IPS-NIHi11 (cell line): ENCODE results near the gene AGMAT.

Experiments
- DNase-seq: peaks from one replicate; pipeline ENCODE4 v3.0.0; 2012; ENCODE audit warnings: mixed read lengths, low spot score

The AGMAT gene

DNA sequence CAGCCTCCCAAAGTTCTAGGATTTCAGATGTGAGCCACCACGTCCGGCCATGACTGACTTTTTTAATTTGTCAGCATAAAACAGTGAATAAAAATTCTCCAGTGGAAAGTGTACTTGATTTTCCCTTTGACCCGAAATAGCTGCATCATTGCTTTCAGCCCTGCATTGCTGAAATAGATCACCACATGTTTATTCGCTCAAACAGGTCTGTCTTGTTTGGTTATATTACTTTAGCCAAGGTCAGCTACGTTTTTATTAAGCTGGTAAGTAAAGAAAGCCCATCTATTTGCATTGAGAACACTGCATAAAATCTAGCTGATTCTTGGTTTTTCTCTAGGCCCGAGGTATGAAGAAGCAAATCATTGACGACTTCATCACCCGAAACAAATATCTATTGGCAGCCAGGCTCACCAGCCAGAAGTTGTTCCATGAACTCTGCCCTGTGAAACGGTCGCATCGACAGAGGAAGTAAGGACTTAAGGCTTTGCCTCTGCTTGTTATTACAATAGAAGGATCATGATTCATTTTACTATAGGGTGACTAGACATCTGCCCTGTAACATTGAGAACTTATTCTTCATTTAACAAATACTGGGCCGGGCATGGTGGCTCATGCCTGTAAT is 25.6 kb downstream of the AGMAT start:
- no peak for DNase-seq

DNA sequence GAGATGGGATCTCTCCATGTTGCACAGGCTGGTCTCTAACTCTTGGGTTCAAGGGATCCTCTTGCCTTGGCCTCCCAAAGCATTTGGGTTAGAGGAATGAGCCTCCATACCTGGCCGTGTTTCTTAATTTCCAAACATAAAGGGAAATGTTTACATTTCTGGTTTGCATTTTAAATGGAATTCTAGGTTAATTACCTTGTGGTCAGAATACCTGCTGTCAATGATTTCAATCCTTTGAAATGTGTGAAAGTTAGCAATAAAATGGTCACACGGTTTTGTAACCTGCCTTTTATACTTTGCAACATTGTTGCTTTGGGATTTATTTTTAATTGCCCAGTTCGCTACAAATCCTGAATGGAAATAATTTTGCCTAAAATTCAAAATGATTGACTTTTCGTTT is 26.3 kb downstream of the AGMAT start:
- no peak for DNase-seq

DNA sequence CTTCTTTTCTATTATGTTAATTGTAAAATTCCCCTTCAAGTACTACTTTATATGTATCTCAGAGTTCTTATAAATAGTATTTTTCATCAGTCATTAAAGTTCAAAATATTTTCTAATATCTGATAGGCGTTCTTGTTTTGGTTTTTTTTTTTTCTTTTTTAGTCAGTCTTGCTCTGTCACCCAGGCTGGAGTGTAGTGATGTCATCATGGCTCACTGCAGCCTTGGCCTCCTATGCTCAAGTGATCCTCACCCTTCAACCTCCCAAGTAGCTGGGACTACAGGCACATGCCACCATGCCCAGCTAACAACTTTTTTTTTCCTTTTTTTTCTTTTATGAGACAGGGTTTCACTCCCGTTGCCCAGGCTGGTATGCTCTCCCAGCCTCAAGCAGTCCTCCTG is 27.3 kb downstream of the AGMAT start:
- no peak for DNase-seq

DNA sequence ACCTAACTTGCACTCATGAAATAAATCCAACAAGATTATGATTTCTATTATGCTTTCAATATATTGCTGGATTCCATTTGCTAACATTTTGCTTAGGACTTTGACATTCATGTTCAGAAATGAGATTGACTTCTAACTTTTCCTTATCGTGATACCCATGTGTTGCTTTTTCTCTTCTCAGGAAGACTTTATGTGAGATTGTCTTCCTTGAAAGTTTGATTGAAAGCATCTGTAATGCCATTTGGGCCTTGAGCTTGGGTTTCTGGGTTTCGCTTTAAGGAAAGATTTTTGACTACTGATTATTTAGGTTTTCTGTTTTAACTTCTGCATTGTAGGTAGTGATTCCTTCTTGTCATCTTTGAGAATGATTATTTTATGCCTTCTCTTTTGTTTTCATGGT is 27.8 kb downstream of the AGMAT start:
- no peak for DNase-seq

DNA sequence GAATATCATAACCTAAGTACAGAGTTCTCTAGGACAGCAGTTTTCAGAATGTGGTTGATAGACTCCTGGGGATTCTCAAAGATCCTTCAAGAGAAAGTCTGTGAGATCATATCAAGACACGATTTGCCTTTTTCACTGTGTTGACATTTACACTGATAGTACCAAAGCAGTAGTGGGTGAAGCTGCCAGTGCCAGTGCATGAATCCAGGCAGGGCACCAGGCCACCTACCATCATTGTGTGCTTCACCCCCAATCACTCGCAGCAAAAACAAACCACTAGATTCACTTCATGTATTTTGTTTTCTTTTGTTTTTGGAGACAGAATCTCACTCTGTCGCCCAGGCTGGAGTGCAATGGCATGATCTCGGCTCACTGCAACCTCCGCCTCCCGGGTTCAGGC is 34.3 kb downstream of the AGMAT start:
- DNase-seq, result no peak

DNA sequence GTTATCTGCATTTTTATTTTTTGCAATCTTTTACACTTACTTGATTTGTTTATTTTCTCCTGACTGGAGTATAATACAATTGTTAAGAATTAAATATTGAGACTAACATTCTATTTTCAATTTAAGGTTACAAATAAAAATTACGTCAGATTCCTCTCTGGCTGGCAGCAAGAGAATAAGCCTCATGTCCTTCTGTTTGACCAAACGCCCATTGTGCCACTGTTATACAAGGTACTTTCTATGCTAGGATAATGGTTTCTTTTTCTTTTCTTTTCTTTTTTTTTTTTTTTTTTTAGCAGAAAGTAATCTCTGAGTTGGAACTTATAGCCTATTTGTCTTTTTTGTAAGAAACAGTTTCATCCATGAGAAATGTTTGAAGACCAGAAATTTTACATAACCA is 38.2 kb downstream of the AGMAT start:
- DNase-seq, result no peak

DNA sequence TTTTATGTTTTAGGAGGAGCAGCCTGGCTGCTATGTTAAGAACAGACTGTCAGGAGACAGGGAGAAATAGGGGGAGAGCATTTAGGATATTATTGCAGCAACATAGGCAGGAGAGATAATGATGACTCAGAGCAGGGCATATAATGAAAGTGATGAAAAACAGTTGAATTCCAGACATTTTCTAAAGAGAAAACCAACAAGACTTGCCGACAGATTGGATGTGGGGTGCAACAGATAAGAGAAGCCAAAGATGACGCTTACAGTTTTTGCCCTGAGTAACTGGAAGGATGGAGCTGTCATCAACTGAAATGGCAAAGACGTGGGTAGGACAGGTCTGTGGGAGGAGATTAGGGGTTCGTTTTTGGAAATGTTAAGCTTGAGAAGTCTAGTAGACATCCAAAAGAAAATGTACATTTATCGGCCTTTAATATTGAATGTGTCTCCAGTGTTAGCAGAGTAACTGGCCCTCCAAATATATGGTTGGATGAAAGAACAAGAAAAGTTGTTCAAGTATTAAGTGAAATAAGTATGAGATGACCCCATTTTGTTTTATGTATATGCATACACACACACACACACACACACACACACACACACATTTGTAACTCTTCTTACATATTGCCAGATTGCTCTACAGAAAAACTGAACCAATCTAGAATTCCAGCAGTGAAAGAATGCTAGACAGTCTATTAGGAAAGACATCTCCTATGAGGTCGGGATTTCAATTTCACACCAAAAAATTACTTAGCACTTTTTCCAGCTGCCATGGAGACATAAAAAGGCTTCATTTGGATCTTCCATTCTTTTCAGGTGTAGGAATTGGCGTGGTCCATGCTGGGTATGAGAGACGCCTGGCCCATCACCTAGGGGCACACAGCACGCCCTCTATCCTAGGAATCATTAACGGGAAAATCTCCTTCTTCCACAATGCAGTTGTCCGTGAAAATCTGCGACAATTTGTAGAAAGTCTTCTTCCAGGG is 41.0 kb downstream of the AGMAT start:
- no peak for DNase-seq

DNA sequence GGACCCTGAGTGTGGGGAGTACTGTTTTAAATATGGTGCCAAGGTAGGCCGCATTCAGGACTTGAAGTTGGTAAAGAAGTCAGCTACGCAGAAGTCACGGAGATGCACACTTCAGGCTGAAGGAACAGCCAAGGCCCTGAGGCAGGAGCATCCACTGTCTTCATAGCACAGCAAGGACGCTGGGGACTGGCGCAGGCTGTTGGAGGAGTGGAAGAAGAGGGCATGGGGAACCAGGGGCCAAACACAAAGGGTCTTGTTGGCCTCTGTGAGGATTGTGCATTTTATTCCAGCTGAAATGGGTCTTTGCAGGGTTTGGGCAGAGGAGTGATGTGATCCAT is 41.6 kb downstream of the AGMAT start:
- no peak for DNase-seq

DNA sequence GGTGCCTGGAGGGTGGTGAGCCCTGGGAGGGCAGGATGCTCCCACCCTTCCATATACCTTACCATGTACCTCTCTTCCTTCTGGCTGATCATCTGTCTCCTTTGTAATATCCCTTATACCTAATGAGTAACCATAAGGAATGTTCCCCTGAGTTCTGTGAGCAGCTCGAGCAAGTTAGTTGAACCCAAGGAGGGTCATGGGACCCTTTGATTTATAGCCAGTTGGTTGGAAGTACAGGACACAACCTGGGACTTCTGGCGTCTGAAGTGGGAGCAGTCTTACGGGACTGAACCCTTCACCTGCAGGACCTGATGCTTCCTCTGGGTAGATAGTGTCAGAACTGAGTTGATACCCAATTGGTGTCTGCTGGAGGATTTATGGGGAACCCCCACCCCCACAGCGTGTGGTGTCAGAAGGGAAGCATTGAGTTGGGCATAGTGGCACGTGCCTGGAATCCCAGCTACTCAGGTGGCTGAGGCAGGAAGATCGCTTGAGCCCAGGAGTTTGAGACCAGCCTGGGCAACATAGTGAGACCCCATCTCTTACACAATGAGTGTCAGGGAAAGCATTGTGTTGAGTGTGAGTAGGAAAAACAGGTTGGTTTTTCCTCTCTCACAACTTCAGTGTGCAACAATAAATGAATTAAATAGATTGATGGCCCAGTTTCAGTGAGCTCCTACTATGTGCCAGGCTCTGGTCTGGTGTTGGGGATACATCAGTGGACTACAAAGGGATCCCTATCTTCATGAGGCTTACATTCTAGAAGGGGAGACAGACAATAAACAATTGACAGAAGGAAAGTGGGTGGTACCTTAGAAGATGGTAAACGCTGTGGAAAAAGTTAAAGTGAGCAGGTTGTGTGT is 42.2 kb downstream of the AGMAT start:
- DNase-seq, result no peak

DNA sequence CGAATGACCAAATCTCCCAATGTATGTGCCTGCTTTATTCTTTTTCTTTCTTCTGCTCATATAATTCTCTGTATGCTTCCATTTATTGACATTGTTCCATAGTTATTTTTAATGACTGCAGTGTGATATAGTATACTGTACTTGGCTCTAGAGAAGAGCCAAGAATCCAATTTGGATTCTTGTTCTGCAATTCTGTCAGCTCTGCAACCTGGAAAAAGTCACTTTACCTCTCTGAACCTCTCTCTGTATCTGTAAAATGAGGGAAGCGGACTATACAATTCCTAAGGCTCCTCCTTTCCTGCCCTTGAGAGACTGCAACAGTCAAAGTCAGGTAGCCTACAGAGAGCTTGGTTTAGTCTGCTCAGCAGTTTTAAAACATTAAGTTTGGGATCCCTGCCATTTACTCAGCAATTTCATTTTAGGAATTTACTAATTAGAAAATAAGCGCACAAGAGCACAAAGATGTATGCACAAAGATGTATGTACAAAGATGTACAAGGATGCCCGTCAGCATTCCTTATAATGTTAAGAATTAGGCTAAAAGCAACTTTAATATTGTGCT is 43.5 kb downstream of the AGMAT start:
- DNase-seq, result no peak

DNA sequence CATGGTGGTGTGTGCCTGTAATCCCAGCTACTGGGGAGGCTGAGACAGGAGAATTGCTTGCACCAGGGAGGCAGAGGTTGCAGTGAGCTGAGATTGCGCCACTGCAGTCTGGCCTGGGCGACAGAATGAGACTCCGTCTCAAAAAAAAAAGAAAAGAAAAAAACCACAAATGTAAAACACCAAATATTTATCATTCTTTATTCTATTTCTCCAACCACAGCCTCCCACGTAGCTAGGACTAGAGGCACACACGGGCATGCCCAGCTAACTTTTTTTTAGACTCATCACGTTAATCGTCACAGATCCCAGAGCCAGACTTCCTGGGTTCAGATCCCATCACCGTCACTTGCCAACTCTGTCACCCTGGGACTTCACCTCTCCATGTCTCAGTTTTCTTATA is 44.7 kb downstream of the AGMAT start:
- DNase-seq, result no peak

DNA sequence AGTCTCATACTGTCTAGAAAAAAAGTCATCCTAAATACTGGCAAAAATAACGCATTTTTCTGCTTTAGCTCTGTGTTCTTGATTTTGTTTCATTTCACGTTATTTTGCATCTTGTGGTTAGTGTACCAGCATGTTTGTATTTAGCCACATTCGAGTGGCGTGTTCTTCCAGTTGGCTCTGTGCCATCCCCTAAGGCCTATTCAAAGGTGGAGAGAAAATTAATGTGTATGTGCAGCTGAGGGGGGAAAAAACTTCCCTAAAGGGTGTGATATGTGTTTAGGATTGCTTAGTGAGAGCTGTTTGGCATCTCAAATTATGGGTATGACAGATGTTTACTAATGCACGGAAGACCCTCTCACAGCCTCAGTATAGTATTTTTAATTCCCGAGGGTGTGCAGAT is 46.1 kb downstream of the AGMAT start:
- DNase-seq, result no peak

DNA sequence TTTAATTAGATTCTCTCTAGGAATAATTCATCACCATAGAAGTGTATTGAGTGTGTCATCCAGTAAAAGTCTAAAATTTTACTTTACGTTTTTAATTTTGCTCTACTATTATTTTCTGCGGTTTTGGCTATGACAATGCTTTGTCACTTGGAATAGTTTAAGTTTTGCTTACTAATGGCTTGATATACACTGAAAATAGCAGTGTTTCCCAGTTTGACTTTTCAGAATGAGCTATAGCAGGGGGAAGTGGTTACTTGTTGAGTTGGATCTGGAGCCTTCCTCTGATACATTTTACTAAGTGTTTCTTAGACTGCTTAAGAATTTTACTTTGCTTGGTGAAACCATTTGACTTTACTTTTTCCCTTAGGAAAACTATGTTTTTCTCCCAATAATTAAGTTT is 53.2 kb downstream of the AGMAT start:
- DNase-seq, result no peak

DNA sequence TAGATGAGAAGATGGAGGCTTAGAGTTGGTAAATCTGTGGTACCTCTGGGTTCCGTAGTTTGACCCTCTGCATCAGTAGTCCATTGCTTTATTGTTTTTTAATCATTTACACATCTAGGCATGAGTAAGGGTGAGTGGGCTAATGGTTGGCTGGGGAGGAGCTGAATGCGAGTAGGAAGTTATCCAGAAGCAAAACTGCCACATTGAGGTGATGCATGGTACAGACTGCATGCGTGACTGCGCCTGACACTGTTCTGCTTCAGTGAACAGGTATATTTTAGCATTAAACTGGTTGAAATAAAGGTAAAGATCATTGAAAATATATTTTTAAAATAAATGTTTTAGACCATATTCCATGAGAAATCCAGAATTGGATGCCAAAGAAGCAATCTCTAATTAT is 53.8 kb downstream of the AGMAT start:
- no peak for DNase-seq

DNA sequence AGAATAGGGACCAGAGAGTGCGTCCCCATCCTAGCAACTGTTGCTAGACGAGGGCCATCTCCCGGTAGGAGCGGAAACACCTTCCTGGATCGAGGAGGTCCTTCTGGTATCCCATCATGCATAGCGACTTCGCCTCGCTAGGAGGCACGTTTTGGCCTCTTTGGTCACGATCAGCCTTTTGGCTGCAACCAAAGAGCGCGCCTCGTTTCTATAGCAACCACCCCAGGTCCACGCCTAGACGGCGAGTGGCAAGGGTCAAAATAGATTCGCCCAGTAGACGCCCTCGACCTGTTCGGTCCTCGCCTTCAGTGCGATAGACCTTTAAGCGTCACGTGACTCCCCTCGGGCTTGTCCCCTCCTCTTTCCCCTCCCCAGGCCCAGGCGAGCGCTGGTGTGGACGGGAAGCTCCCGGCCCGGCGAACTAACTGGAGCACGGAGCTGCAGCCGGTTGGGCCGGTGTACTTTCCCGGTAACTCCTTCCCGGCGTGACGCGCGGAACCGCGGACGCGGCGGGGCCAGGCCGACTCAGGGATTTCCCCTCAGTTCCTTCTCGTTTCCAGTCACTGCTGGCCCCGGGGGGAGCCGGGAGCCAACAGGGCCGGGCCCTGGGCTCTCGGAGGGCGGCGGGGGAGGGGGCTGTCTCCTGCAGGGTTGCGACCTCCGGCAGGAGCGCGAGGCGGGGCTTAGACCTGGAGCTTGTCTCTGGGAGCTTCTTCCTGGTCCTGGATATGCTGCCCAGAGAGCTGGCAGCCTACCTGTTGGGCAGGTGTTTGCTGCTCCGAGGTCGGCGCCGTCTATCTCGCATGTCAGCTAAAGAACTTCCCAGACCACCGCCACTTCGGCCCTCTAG is 58.1 kb downstream of the AGMAT start, which contains the start of gene DNAJC16:
Gene DNAJC16, plus strand, starts transcription at position 359 of the 850 bp plus-strand sequence. CDS start 2,258 bp downstream, outside the sequence.
- DNase-seq, result peak; percentile 86

DNA sequence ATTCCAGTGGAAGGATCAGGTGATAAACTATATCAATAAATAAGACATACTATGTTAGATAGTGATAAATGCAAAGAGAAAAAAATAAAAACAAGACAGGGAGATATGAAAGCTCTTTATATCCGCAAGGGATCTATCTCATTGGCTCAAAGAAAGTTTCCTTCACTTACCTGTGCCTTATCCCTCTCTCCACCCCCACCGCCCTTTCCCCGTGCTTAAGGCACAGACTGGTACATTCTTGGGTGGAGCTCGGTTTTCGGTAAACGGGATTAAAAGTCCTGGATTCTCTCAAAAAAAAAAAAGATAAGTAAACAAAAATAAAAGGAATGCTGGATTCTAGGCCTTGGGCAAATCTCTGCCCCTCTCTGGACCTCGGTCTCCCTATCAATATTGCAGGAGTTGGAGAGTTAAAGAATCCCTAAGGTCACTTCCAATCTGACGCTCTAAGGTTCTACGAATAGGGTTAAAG is 58.8 kb downstream of the AGMAT start:
- DNase-seq, result no peak

DNA sequence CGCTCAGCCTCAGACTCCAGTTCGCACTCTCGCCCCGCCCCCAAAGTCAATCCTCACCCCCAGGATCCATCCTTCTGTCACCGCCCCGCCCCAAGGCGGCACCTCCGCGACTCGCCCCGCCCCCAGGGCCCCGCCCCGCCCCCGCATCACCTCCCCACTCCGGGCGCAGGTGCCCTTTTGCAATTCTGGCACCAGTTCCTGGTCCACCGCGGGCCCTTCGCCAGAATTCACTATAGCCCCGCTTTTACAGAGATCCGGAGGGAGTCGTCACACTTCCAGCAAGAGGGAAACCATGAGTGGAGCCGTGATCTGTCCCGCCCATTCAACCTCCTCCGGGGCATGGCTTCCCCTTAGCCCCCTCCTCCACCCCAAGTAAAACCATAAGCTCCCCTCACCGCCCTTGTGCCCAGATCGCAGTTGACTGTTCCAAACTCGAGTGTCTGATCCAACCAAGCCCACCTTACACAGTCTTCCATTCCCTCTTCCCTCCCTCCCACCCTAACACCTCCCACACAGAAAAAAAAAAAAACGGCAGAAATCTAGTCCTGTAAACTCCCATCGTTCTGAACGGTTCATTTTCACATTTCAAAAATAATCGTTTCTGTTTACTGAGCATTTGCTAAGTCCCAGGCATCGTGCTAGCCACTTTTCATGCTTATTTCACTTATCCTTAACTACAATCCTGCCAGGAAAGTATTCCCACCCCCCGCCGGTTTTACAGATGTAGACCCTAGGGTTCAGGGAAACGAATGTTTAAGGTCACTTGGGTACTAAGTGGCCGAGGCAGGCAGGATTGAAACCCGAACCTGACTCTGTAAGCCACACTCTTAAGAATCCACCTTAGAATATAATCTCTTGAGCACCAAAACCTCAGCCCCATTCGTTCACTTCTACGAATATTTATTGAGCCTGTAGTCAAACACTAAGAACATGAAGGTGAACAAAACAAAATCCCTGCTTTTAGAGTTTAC is 59.5 kb downstream of the AGMAT start:
- peak; percentile 86 for DNase-seq

DNA sequence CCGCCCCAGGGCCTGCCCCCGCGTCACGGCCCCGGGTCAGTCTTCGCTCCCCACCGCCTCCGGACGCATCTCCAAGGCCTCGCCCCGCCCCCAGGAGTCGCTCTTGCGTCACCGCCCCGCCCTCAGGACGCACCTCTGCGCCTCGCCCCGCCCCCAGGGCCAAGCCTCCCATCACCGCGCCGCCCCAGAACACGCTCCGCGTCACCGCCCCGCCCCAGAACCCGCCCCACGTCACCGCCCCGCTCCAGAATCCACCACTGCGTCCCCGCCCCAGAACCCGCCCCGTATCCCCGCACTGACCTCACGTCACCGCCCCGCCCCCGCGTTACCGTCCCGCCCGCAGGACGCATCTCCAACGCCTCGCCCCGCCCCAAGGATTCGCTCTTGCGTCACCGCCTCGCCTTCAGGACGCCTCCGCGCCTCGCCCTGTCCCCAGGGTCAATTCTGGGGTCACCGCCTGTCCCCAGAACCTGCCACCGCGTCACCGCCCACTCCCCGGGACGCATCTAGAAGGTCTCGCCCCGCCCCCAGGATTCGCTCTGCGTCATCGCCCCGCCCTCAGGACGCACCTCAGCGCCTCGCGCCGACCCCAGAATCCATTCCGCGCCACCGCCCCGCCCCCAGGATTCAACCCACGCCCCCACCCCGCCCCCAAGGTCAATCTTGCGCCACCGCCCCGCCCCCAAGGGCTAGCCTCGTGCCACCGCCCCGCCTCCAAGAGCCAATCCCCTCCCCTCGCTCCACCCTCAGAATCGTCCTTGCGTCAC is 60.4 kb downstream of the AGMAT start:
- DNase-seq, result peak; percentile 96

DNA sequence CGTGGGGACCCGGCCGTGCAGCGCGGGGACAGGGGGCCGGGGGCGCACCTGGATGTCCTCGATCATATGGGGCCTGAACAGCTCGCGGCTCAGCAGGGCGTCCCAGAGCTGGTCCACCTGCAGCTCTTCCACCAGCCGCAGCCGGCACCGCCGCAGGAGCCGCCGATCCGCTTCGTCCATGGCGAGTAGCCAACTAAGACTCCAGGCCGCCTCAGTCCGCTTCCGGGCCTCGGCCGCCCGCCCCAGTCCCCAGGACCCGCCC is 60.9 kb downstream of the AGMAT start, which contains the start of gene CASP9:
Gene CASP9, minus strand, starts transcription at position 195 of the 262 bp plus-strand sequence. Its CDS starts 15 bp downstream, at position 180.
- DNase-seq, result no peak
